Activated CD4-positive, alpha-beta T cell treated with anti-CD3 and anti-CD28 coated beads, Interleukin-2, amount 10 ng/mL, durations not matched to agents 24 days and 14 days (primary cell): ENCODE measurements around the gene NR4A1. TPM values are rescaled to one million over a fixed set of nuclear protein-coding genes. Genes with fewer than 3 reads are reported as not detected.

Experiments
- DNase-seq: peaks from one replicate; pipeline ENCODE4 v3.0.0; 2022
- H3K27ac Mint-ChIP-seq: one replicate; pipeline ENCODE4 v1.8.0; 2022; ENCODE audit warnings: mild to moderate bottlenecking, mixed read lengths
- H3K27me3 Mint-ChIP-seq: one replicate; pipeline ENCODE4 v1.8.0; 2022; ENCODE audit warnings: mixed read lengths
- H3K36me3 Mint-ChIP-seq: one replicate; pipeline ENCODE4 v1.8.0; 2022; ENCODE audit warnings: low read depth, mild to moderate bottlenecking, mixed read lengths
- H3K4me1 Mint-ChIP-seq: one replicate; pipeline ENCODE4 v1.8.0; 2021; ENCODE audit warnings: mixed read lengths
- H3K4me3 Mint-ChIP-seq: one replicate; pipeline ENCODE4 v1.8.0; 2022; ENCODE audit warnings: mild to moderate bottlenecking, moderate library complexity, mixed read lengths
- H3K9me3 Mint-ChIP-seq: one replicate; pipeline ENCODE4 v1.8.0; 2021; ENCODE audit warnings: mixed read lengths
- intact Hi-C: fragments of 100-400 bp; cut with micrococcal nuclease; formaldehyde crosslinking; loops from one replicate; pipeline ENCODE4 v1.15.1; 2023
- total RNA-seq: library from RNA; stranded (reverse); gene quantifications from 2 replicates; pipeline ENCODE4 v1.2.3, GENCODE V29; 2022

Gene NR4A1
- total RNA-seq, 1 donor from 2014 or later, result 57.7 TPM

GRCh38 chr12:52053536-52054209, 2.4 kb downstream of the NR4A1 start:
- Mint-ChIP-seq H3K27me3 (peaks cover 5% of the 10 kb centered on the region), H3K4me1 (peaks cover 38% of the 10 kb centered on the region), H3K4me3 (peak overlapping the region; percentile 97), H3K36me3 (peaks cover 37% of the 10 kb centered on the region), H3K27ac (no peak overlapping the region), H3K9me3 (no peaks in the 10 kb centered on the region)
- intact Hi-C loops, result loop anchor here (5.0 kb wide), 2 partner anchors 189 to 954 kb away; partner anchors contain the start of gene EIF4B
- no peak for DNase-seq

- Mint-ChIP-seq H3K36me3 (peaks cover 42% of the 10 kb centered on the region), H3K4me3 (peak overlapping the region; percentile 63), H3K9me3 (no peaks in the 10 kb centered on the region), H3K4me1 (peaks cover 35% of the 10 kb centered on the region), H3K27ac (peak overlapping the region; percentile 62), H3K27me3 (peaks cover 3% of the 10 kb centered on the region)
- DNase-seq, result no peak
- intact Hi-C loops, result loop anchor here (5.0 kb wide), 2 partner anchors 188 to 953 kb away; partner anchors contain the start of gene EIF4B
These were observed 3.1 kb downstream of the NR4A1 start for GRCh38 chr12:52054231-52054832.

GRCh38 chr12:52054833-52055730, 3.8 kb downstream of the NR4A1 start:
- intact Hi-C loops, result loop anchor here (5.0 kb wide), 2 partner anchors 187 to 952 kb away; partner anchors contain the start of gene EIF4B
- H3K36me3 Mint-ChIP-seq, result peaks cover 49% of the 10 kb centered on the region
- H3K4me3 Mint-ChIP-seq, result peak overlapping the region; percentile 39
- no peak for DNase-seq
- H3K4me1 Mint-ChIP-seq, result peaks cover 27% of the 10 kb centered on the region
- no peaks in the 10 kb centered on the region for H3K9me3 Mint-ChIP-seq
- no peak overlapping the region for H3K27ac Mint-ChIP-seq
- H3K27me3 Mint-ChIP-seq, result no peaks in the 10 kb centered on the region

- intact Hi-C loops, result no loop called here
- H3K9me3 Mint-ChIP-seq, result no peaks in the 10 kb centered on the region
- DNase-seq, result no peak
- H3K27me3 Mint-ChIP-seq, result no peaks in the 10 kb centered on the region
- peak overlapping the region; percentile 5 for H3K27ac Mint-ChIP-seq
- H3K4me3 Mint-ChIP-seq, result no peak overlapping the region
- H3K4me1 Mint-ChIP-seq, result peaks cover 23% of the 10 kb centered on the region
- peaks cover 49% of the 10 kb centered on the region for H3K36me3 Mint-ChIP-seq
These were observed 4.8 kb downstream of the NR4A1 start for GRCh38 chr12:52055731-52056711.

GRCh38 chr12:52056801-52057637, 5.8 kb downstream of the NR4A1 start:
- H3K9me3 Mint-ChIP-seq, result no peaks in the 10 kb centered on the region
- H3K4me3 Mint-ChIP-seq, result no peak overlapping the region
- H3K27ac Mint-ChIP-seq, result no peak overlapping the region
- peaks cover 45% of the 10 kb centered on the region for H3K36me3 Mint-ChIP-seq
- no peak for DNase-seq
- H3K4me1 Mint-ChIP-seq, result peaks cover 18% of the 10 kb centered on the region
- intact Hi-C loops, result no loop called here
- H3K27me3 Mint-ChIP-seq, result no peaks in the 10 kb centered on the region

GRCh38 chr12:52057638-52058576, 6.7 kb downstream of the NR4A1 start:
- DNase-seq, result no peak
- H3K36me3 Mint-ChIP-seq, result peaks cover 44% of the 10 kb centered on the region

GRCh38 chr12:52058631-52059361, 7.6 kb downstream of the NR4A1 start:
- Mint-ChIP-seq H3K36me3 (peaks cover 41% of the 10 kb centered on the region), H3K4me3 (no peak overlapping the region), H3K27me3 (no peaks in the 10 kb centered on the region), H3K4me1 (peaks cover 3% of the 10 kb centered on the region), H3K27ac (no peak overlapping the region), H3K9me3 (no peaks in the 10 kb centered on the region)
- DNase-seq, result no peak
- intact Hi-C loops, result no loop called here

More at GRCh38 chr12:52057638-52058576, 6.7 kb downstream of the NR4A1 start:
- Mint-ChIP-seq H3K4me1 (peaks cover 9% of the 10 kb centered on the region), H3K27me3 (no peaks in the 10 kb centered on the region), H3K4me3 (no peak overlapping the region), H3K27ac (no peak overlapping the region), H3K9me3 (no peaks in the 10 kb centered on the region)
- intact Hi-C loops, result no loop called here

- Mint-ChIP-seq H3K9me3 (no peaks in the 10 kb centered on the region), H3K27me3 (no peaks in the 10 kb centered on the region), H3K27ac (no peak overlapping the region), H3K36me3 (peaks cover 35% of the 10 kb centered on the region), H3K4me3 (no peak overlapping the region), H3K4me1 (no peaks in the 10 kb centered on the region)
- intact Hi-C loops, result no loop called here
- no peak for DNase-seq
These were observed 8.6 kb downstream of the NR4A1 start for GRCh38 chr12:52059582-52060497.

- no peaks in the 10 kb centered on the region for H3K27me3 Mint-ChIP-seq
- no peaks in the 10 kb centered on the region for H3K4me1 Mint-ChIP-seq
- DNase-seq, result no peak
- H3K9me3 Mint-ChIP-seq, result no peaks in the 10 kb centered on the region
- peak overlapping the region; percentile 20 for H3K27ac Mint-ChIP-seq
- no peak overlapping the region for H3K4me3 Mint-ChIP-seq
- intact Hi-C loops, result no loop called here
- peaks cover 33% of the 10 kb centered on the region for H3K36me3 Mint-ChIP-seq
These were observed 9.4 kb downstream of the NR4A1 start for GRCh38 chr12:52060498-52061177.
